GM18868 (cell line): ENCODE measurements around the gene PNLIPRP3.

ENCODE experiments used
- ATAC-seq: cut with Tn5 transposase; IDR thresholded peaks from one replicate; pipeline ENCODE4 v1.9.1; 2021; ENCODE audit warnings: mild to moderate bottlenecking, moderate library complexity; ENCODE audit not compliant: unreplicated experiment

The PNLIPRP3 gene

DNA sequence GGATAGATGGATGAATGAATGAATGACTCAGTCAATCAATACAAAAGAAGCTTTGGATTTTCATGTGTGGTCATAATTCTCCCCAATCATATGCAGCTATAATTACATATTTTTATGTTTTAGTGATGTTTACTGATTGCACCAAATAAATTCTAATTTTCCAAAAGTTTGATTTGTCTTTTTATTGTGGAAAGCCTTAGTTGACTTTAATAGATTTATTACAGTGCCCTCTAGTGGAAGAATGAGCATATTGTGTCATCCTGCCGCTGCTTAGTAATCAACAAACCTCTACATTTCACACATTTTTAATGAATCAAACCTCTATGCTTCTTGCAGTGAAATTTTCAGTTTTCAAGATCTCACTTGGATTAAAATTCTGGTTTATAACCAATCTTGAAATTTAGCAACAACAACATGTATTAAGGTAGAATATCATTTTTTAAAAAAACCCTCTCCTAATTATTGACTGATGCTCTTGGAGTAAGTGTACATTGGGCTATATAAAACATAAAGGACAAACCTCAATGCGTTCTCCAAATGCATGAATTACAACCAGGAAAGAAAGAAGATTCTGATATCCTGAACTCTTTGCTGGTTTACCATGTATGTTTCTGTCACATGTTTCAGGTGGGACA is 62.5 kb downstream of the PNLIPRP3 start:
- ATAC-seq = peak; percentile 72

DNA sequence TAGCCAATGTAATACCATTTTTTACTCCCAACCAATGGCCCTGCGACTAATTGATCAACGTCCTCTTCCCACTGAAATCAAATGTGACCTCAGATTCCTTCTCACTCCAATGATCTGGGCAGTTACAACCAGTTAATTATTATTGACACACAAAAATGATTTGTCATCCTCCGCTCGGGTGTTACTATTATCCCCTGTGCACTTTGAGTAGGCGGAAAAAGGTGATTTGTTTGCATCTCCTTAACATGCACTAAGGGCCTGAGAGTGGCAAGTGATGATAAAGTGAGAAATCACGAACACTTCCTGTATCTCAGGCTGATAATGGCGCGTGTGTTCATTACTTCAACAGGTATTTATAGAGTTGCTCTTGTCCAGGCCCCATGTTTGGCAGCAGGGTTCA is 77.1 kb downstream of the PNLIPRP3 start:
- no peak for ATAC-seq

DNA sequence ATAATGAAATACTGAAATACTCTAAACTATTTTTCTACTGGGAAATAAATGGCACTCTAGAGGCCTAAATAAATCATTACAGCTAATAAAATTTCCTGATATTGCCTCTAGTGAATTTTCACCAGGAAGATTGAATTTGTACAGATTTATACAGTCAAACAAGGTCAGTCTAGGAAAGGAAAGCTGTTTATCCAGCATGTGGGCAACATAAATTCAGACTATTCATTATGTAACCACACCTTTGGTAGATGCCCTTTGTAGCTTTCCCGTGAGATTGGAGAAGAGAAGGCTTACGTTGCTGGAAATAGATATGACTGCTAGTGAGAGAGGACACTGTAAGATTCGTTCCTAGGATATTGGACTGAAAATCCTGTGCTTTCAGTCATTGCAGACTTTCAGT is 82.9 kb downstream of the PNLIPRP3 start:
- ATAC-seq = no peak

DNA sequence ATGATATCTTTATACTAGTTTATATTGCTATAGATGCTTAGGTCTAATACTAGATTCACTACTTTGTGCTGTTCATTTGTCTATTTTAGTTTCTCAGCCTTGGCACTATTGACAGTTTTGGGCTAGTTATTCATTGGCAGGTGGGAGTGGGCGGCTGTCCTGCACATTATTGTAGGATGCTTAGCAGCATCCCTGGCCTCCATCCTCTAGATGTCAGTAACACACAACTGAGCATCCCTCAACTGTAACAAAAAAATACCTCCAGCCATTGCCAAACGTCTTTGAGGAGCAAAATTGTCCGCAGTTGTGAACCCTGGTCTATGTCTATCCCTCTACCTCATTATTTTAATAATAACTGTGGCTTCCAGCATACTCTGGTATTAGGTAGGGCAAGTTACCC is 83.7 kb downstream of the PNLIPRP3 start:
- no peak for ATAC-seq

DNA sequence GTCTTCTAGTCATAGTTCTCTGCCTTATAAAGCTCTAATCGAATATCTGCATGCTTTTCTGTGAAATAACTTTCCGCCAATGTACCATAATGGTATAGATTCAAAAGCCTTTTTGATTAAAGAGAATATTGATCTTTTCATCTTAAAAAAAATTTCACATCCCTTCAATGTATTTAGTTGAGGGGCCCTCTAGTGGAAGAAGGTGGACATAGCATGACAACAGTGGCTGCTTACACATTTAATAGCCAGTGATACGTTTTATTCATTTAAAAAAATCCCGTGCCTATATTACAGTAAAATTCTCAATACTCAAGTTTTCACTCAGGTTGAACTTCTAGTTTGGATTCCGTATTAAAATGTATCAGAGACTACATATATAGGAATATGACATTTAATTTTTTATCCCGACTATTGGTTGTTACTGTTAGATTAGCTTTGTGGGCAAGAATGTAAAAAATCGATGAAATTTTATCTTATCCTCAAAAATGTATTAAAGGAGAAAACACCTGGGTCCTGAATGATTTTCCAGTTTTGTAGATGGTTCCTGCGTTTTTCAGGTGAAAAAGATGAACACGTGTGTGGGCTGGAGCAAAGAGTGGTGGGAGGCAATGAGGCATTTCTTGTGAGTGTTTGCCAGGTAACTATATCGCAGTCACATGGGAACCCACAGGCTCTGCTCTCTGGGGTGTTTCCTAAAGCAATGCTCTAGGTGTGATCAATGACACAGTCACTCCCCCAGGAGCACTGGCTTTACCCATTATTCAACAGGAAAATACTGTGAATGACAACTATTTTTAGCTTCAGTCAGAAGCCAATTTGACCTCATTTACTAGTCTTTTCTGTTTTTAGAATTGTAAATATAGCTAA is 94.0 kb downstream of the PNLIPRP3 start:
- peak; percentile 79 for ATAC-seq

DNA sequence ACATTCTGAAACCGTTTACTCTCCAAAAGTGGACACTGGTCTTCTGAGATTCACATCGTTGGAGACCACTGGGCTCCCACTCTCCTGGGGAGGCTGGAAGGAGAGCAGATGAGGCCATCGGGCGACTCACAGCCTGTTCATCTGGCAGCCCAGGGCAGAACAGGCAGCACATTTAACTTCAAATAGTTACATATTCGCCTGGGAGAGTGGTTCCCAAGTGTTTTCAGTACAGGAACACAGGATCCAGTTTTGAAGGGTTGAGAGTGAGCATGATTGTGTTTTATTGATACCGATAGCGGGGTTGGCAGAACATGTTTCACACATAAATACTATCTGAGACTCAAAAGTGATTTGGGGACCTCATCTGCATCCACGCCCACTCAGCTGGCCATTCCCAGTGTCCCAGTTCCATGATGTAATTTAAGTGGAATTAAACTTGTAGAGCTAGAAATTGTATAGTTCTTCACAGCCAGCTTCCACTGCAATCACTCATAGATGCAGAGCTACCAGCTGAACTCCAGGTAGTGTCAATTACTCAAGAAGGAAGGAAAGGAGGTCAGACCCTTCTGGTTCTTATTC is 95.2 kb downstream of the PNLIPRP3 start:
- no peak for ATAC-seq

DNA sequence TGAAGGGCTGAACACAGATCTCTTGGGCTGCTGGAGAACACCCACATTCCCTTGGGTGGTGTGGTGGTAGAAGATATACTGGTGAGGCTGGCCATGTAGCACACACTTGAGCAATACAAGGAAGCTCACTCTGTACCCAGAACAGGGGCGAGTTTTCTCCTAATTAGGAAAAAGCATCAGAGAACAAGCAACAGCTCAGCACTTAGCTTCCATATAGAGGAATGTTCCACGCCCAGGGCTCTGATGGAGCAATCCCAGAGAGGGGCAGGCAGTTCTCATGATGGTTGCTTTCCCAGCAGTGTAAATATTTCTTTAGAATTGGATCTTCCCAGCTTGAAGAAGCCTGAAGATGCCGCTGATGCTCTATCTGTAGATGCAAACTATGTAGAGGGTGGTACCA is 97.1 kb downstream of the PNLIPRP3 start:
- ATAC-seq = no peak

DNA sequence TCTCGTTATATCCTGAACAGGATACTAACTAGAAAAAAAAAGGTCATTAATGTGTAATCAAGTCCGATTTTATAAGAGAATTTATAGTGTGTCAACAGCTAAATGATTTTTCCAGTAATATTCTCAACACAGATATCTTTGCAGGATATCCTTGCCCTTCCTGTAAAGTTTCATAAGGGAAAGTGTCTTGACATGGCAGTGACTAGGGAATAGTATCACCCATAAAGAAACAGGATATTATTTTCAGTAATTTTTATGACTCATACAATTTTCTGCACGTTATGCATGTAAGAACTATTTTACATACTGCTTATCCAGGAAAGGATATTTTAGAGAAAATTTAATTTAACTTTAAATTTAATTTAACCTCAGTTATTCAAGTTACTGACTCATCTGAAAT is 98.6 kb downstream of the PNLIPRP3 start:
- no peak for ATAC-seq
